HepG2 (cell line): Measurements from ENCODE around the gene FBXO2. TPM values are rescaled to one million over a fixed set of nuclear protein-coding genes. Genes with fewer than 3 reads are reported as not detected.

Source experiments
- FIP1L1 ChIP-seq: fragments of 200-400 bp; formaldehyde crosslinking; IDR thresholded peaks from 2 replicates; pipeline ENCODE4 v1.6.1; 2018; ENCODE audit warnings: low read depth, mild to moderate bottlenecking, low read length, moderate library complexity, borderline replicate concordance; ENCODE audit not compliant: insufficient read depth
- FOXA3 ChIP-seq: IDR thresholded peaks from 2 replicates; pipeline ENCODE4 v1.6.1; 2016; ENCODE audit warnings: missing genetic modification reagents, missing compliant biosample characterization
- HMGXB3 ChIP-seq: sonication (generic); formaldehyde crosslinking; IDR thresholded peaks from 2 replicates; pipeline ENCODE4 v1.4.0; 2020; ENCODE audit warnings: missing genetic modification reagents, borderline replicate concordance
- HNF1A ChIP-seq, 2 experiments: sonication (generic) in 1 of 2; formaldehyde crosslinking in 1 of 2; IDR thresholded peaks; 2 replicates each; pipeline versions ENCODE4 v1.4.0 to v1.6.1; 2016 to 2020; ENCODE audit warnings: borderline replicate concordance in 1 of 2, low read depth in 1 of 2, mild to moderate bottlenecking in 1 of 2, missing genetic modification reagents in 1 of 2
- HNRNPLL ChIP-seq: fragments of 200-400 bp; formaldehyde crosslinking; IDR thresholded peaks from 2 replicates; pipeline ENCODE4 v1.6.1; 2017; ENCODE audit warnings: mild to moderate bottlenecking, low read depth, low read length; ENCODE audit not compliant: poor library complexity, severe bottlenecking
- KLF6 ChIP-seq: IDR thresholded peaks from 2 replicates; pipeline ENCODE4 v1.8.0; 2016; ENCODE audit warnings: missing biosample characterization, missing genetic modification reagents
- MAX ChIP-seq: IDR thresholded peaks from 2 replicates; pipeline ENCODE4 v1.6.1; 2012; ENCODE audit warnings: inconsistent platforms
- MBD4 ChIP-seq: IDR thresholded peaks from 2 replicates; pipeline ENCODE4 v1.6.1; 2012; ENCODE audit warnings: low read length, inconsistent platforms, borderline replicate concordance
- MTA3 ChIP-seq: sonication (generic); formaldehyde crosslinking; IDR thresholded peaks from 2 replicates; pipeline ENCODE4 v1.4.0; 2020; ENCODE audit warnings: missing genetic modification reagents
- MXD1 ChIP-seq: sonication (generic); formaldehyde crosslinking; IDR thresholded peaks from 2 replicates; pipeline ENCODE4 v1.4.0; 2020; ENCODE audit warnings: mild to moderate bottlenecking, missing genetic modification reagents
- NFATC3 ChIP-seq: sonication (generic); formaldehyde crosslinking; IDR thresholded peaks from 2 replicates; pipeline ENCODE4 v1.5.1; 2020; ENCODE audit warnings: mild to moderate bottlenecking, missing genetic modification reagents
- PAX8 ChIP-seq: sonication (generic); formaldehyde crosslinking; IDR thresholded peaks from 2 replicates; pipeline ENCODE4 v1.8.0; 2022; ENCODE audit warnings: mild to moderate bottlenecking, missing genetic modification reagents, borderline replicate concordance
- TRIM24 ChIP-seq: sonication (generic); formaldehyde crosslinking; IDR thresholded peaks from 2 replicates; pipeline ENCODE4 v1.8.0; 2022; ENCODE audit warnings: mild to moderate bottlenecking, missing genetic modification reagents
- ZMAT5 ChIP-seq: sonication (generic); formaldehyde crosslinking; IDR thresholded peaks from 2 replicates; pipeline ENCODE4 v1.5.0; 2020; ENCODE audit warnings: mild to moderate bottlenecking, low read depth, missing genetic modification reagents, borderline replicate concordance
- ZNF143 ChIP-seq: sonication (generic); formaldehyde crosslinking; IDR thresholded peaks from 2 replicates; pipeline ENCODE4 v1.4.0; 2020; ENCODE audit warnings: missing genetic modification reagents
- ZNF33A ChIP-seq: sonication (generic); formaldehyde crosslinking; IDR thresholded peaks from 2 replicates; pipeline ENCODE4 v1.5.1; 2020; ENCODE audit warnings: missing genetic modification reagents, mild to moderate bottlenecking, moderate library complexity, borderline replicate concordance
- ZNF746 ChIP-seq: sonication (generic); formaldehyde crosslinking; IDR thresholded peaks from 2 replicates; pipeline ENCODE4 v1.8.0; 2022; ENCODE audit warnings: mild to moderate bottlenecking, missing genetic modification reagents
- polyA plus RNA-seq, 8 experiments: library from polyadenylated mRNA; depleted of rRNA in 3 of 8; stranded (reverse) in 7 of 8; unstranded in 1 of 8; fragments of >200 nt; fragmentation: Illumina TruSeq in 4 of 8; extraction: Trizol in 4 of 8; gene quantifications; 2 replicates each; pipeline versions ENCODE4 v1.2.1 to v1.2.3, GENCODE V29; 2011 to 2016; ENCODE audit warnings: low read depth in 4 of 8, missing spikeins in 1 of 8, mixed read lengths in 1 of 8; ENCODE audit not compliant: insufficient read depth in 1 of 8
- total RNA-seq, 5 experiments: library from RNA; depleted of rRNA; stranded (reverse); fragments of >200 nt; fragmentation: Illumina TruSeq; extraction: Trizol; gene quantifications; 2 replicates each; pipeline ENCODE4 v1.2.3, GENCODE V29; 2016; ENCODE audit warnings: low read depth in 1 of 5

The FBXO2 gene
- total and polyA plus RNA-seq, 2 of the 13 experiments (the other 11 are each of a cell fraction or from before 2014, with no cell fraction given) = 79.3 to 112 TPM

GRCh38 chr1:11654137-11654938 lies at the start of gene FBXO2, which contains the start of gene FBXO44 (continued):
- TF ChIP-seq HNF1A (IDR thresholded peaks at IDR 0.05; ENCODE audit: low read depth) (no peak), HNF1A (CRISPR knock-in tag; IDR thresholded peaks at IDR 0.05; ENCODE audit: borderline replicate concordance) (no peak; the same call in 1 of the 2 replicates), KLF6 (no peak; the same call in none of the 2 replicates), HNRNPLL (peak; percentile 33), PAX8 (CRISPR knock-in tag) (no peak), TRIM24 (no peak), MTA3 (CRISPR knock-in tag) (no peak), FIP1L1 (no peak), NFATC3 (CRISPR knock-in tag) (no peak), MXD1 (no peak), FOXA3 (CRISPR knock-in tag) (no peak), HMGXB3 (CRISPR knock-in tag) (no peak), MAX (no peak), ZNF746 (CRISPR knock-in tag) (0 out of 2 replicates have a peak, but pooled peaks have one; percentile 41), MBD4 (no peak), ZMAT5 (CRISPR knock-in tag) (no peak), ZNF143 (CRISPR knock-in tag) (no peak), ZNF33A (CRISPR knock-in tag) (no peak)
